GM12865 (cell line): Measurements from ENCODE around the gene CLPTM1L.
"Not testable (repeated sequence)": the region's sequence is repeated elsewhere in the genome, so short reads cannot be mapped to it uniquely, and the experiment has no call there.

Source experiments
- DNase-seq: peaks from one replicate; pipeline ENCODE4 v3.0.0; 2010; ENCODE audit warnings: low read depth
- H3K4me3 ChIP-seq: 2 replicates; pipeline ENCODE4 v1.5.1; 2011; ENCODE audit warnings: mild to moderate bottlenecking, low read depth, low read length, control low read depth
- TF ChIP-seq, protein P1 (sequence below): IDR thresholded peaks from 2 replicates; pipeline ENCODE4 v1.5.1; 2011; ENCODE audit warnings: low read length, control low read depth, low read depth, inconsistent platforms; ENCODE audit not compliant: insufficient read depth; ENCODE audit errors: missing control alignments

CLPTM1L gene

DNA sequence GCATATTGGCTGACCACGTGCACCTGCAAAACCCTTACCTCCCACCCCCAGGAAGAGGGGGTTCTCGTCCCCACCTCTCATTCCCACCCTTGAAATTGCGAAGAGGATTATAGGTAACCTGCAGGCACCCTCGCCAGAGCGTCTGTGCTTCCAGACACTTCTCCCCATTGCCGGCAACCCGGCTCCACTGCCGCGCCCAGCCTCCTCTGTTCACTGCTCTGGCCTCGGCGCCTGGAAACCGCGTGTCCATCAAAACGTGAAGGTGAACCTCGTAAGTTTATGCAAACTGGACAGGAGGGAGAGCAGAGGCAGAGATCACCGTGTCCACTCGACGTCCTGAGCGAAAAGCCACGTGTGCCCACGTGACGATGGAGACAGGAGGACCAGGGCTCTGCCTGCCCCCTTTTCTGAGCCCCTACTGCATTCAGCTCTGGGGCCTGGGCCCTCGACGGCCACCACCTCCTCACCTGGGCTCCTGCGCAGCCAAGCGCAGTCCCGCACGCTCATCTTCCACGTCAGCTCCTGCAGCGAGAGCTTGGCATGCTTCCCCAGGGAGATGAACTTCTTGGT lies 52.0 kb downstream of the CLPTM1L start:
- no peak for DNase-seq
- H3K4me3 ChIP-seq: no peak overlapping the region
- TF ChIP-seq, protein P1, sequence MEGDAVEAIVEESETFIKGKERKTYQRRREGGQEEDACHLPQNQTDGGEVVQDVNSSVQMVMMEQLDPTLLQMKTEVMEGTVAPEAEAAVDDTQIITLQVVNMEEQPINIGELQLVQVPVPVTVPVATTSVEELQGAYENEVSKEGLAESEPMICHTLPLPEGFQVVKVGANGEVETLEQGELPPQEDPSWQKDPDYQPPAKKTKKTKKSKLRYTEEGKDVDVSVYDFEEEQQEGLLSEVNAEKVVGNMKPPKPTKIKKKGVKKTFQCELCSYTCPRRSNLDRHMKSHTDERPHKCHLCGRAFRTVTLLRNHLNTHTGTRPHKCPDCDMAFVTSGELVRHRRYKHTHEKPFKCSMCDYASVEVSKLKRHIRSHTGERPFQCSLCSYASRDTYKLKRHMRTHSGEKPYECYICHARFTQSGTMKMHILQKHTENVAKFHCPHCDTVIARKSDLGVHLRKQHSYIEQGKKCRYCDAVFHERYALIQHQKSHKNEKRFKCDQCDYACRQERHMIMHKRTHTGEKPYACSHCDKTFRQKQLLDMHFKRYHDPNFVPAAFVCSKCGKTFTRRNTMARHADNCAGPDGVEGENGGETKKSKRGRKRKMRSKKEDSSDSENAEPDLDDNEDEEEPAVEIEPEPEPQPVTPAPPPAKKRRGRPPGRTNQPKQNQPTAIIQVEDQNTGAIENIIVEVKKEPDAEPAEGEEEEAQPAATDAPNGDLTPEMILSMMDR: no peak

DNA sequence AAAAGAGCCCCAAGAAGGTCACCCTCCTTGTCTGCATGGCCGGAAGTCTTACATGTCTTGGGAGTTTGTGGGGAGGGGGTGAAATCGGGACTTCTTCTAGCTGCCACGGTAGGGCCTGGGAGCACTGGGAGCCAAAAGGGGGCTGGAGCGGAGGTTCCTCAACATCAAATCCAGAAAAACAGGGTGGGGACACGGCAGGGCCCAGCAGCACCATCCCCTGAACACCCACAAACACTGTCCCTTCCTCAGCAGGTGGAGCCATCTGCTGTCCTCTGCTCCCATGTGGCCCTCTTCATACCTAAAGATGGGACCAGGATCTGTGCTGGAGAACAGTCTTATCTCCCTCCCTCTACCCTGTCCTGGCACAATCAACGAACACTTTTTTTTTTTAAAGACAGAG lies 52.8 kb downstream of the CLPTM1L start:
- no peak for DNase-seq
- TF ChIP-seq, protein P1: no peak
- no peak overlapping the region for H3K4me3 ChIP-seq

DNA sequence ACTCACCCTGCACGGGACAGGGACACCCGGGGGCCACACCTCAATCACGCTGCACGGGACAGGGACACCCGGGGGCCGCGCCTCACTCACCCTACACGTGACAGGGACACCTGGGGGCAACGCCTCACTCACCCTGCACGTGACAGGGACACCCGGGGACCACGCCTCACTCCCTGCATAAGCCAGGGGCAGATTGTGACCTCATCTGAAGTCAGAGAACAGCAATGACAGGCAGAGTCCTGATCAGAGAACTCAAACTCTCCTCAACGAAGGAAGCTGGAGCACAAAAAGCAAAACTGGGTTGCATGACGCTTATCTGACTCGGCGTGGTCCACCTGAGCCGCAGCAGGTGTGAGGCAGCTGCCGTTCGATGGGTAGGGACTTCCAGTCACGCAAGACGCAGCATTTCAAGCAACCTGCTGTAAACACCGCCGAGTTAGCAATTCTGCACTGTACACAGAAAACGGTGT lies 53.3 kb downstream of the CLPTM1L start:
- DNase-seq: no peak
- H3K4me3 ChIP-seq: no peak overlapping the region
- TF ChIP-seq, protein P1: no peak

DNA sequence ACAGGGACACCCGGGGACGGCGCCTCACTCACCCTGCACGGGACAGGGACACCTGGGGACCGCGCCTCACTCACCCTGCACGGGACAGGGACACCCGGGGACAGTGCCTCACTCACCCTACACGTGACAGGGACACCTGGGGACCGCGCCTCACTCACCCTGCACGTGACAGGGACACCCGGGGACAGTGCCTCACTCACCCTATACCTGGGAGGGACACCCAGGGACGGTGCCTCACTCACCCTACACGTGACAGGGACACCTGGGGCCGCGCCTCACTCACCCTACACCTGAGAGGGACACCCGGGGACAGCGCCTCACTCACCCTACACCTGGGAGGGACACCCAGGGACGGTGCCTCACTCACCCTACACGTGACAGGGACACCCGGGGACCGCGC lies 53.9 kb downstream of the CLPTM1L start:
- not testable (repeated sequence) for DNase-seq, H3K4me3 ChIP-seq

DNA sequence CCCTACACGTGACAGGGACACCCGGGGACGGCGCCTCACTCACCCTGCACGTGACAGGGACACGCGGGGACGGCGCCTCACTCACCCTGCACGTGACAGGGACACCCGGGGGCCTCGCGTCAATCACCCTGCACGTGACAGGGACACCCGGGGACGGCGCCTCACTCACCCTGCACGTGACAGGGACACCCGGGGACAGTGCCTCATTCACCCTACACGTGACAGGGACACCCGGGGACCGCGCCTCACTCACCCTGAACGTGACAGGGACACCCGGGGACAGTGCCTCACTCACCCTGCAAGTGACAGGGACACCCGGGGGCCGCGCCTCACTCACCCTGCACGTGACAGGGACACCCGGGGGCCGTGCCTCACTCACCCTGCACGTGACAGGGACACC lies 55.3 kb downstream of the CLPTM1L start:
- not testable (repeated sequence) for DNase-seq, H3K4me3 ChIP-seq

DNA sequence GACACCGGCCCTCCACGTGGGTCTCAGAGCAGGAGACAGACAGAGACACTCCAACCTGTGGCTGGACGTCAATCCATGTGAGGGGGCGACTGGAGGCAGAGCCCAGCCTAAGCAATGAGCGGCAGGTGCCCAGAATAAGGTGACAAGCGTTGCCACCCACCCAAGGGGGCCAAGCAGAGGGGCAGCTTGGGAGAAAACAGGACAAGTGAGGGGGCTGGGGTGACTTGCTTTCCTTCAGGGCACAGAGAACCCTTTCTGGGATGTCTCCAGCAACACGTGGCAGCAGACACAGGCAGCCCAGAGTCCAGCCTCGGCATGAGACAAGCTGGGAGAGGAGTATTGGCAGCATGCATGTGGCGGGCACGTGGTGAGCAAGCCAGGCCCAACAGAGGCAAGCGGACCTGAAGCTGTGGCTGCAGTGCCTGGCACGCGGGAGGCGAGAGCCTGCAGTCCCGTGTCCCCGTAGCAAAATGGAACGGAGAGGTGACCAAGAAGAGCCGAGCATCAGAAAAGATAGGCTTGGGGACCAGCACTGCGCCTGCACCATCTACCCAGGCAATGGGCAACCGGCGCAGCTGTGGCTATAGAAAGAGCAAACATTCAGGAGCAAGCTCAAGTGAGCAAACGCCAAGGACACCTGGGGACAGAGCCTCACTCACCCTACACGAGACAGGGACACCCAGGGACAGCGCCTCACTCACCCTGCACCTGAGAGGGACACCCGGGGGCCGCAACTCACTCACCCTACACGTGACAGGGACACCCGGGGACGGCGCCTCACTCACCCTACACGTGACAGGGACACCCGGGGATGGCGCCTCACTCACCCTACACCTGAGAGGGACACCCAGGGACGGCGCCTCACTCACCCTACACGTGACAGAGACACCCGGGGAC lies 56.2 kb downstream of the CLPTM1L start:
- TF ChIP-seq, protein P1: no peak
- DNase-seq: no peak
- no peak overlapping the region for H3K4me3 ChIP-seq

DNA sequence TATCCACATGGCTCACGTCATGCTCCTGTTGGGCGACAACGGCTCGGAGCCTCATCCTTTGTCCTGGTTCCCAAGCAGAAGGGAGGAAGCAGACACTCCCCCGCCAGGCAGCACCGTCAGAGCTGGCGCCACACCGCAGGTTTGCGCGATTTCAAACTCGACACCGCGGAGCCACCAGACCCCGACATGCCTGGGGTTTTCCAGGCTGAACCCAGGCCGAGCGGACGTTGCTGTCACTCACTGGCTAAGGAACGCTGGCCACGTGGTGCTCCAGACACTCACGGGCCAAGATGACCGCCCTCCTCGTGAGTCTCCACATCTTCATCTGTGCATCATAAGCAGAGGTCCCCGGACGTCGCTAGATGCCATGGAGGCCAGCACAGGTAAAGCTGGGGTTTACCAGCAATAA lies 59.0 kb downstream of the CLPTM1L start:
- TF ChIP-seq, protein P1: no peak
- DNase-seq: no peak
- H3K4me3 ChIP-seq: no peak overlapping the region

DNA sequence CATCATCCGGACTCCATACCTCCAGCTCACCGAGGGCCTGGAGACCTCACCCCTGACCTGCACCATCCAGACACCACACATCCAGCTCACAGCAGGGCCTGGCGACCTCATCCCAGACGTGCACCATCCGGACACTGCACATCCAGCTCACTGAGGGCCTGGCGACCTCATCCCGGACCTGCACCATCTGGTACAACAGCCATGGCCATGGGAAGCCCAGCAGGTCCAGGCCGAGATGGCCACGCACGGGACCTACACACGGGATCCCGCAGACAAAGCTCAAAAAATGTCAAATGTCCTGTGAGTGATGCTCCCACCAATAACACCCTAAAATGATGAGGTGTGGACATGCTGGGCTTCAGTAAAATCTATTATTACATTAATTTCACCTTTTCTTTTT lies 59.8 kb downstream of the CLPTM1L start:
- no peak for DNase-seq
- H3K4me3 ChIP-seq: no peak overlapping the region
- TF ChIP-seq, protein P1: no peak

DNA sequence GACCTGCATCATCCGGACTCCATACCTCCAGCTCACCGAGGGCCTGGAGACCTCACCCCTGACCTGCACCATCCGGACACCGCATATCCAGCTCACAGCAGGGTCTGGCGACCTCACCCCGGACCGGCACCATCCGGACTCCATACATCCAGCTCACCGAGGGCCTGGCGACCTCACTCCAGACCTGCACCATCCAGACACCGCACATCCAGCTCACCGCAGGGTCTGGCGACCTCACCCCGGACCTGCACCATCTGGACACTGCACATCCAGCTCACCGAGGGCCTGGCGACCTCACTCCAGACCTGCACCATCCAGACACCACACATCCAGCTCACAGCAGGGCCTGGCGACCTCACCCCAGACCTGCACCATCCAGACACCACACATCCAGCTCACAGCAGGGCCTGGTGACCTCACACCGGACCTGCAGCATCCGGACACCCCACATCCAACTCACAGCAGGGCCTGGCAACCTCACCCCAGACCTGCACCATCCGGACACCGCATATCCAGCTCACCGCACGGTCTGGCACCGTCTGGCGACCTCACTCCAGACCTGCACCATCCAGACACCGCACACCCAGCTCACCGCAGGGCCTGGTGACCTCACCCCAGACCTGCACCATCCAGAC lies 60.4 kb downstream of the CLPTM1L start:
- not testable (repeated sequence) for DNase-seq, H3K4me3 ChIP-seq

DNA sequence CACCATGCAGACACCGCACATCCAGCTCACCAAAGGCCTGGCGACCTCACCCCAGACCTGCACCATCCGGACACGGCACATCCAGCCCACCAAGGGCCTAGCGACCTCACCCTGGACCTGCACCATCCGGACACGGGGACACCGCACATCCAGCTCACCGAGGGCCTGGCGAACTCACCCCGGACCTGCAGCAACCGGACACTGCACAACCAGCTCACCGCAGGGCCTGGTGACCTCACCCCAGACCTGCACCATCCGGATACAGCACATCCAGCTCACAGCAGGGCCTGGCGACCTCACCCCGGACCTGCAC lies 61.2 kb downstream of the CLPTM1L start:
- not testable (repeated sequence) for DNase-seq

More for the DNA sequence above, 61.2 kb downstream of the CLPTM1L start:
- H3K4me3 ChIP-seq: not testable (repeated sequence)
